ENCODE results near the gene IDUA.

The IDUA gene

DNA sequence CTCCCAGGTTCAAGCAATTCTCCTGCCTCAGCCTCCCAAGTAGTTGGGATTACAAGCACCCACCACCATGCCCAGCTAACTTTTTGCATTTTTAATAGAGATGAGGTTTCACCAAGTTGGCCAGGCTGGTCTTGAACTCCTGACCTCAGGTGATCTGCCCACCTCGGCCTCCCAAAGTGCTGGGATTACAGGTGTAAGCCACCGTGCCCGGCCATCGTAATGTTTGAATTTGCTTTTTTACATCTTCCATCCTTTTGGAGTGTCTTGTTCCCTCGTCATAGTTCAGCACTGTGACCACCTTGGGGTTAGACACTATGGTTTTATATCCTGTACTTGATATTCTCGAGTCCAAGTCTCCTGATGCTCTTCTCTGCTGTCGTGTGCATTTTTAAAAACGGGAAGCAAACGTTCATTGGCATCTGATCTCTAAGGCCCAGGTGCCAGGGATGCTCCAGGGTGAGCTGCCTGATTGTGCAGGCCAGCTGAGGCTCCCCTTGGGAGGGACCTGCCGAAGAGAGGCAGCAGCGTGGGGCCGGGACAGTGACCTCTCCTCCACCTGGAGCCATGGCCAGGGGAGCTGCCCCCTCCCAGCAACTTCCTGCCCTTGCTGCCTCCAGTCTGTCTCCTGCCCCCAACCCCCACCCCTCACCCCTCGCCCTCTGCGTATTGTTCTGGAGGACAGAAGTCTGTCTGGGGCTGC is 30.2 kb upstream of the IDUA start:
- DNase-seq: no peak

DNA sequence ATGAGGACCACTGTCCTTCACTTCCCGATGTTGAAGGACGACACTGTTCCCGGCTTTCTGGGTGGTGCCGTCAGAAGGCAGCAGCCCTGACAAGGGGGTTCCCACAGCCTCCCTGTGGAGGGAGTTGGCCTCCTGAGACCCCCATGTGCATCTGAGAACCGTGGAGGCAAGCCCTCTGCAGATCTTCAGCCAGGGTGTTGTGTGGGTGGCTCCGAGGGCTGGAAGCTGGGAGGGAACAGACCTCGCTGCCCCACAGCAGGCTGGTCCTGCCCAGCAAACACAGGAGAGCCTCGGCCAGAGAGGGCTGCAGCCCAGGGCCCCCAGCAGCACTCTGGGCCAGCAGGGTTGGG is 29.6 kb upstream of the IDUA start:
- DNase-seq: no peak

DNA sequence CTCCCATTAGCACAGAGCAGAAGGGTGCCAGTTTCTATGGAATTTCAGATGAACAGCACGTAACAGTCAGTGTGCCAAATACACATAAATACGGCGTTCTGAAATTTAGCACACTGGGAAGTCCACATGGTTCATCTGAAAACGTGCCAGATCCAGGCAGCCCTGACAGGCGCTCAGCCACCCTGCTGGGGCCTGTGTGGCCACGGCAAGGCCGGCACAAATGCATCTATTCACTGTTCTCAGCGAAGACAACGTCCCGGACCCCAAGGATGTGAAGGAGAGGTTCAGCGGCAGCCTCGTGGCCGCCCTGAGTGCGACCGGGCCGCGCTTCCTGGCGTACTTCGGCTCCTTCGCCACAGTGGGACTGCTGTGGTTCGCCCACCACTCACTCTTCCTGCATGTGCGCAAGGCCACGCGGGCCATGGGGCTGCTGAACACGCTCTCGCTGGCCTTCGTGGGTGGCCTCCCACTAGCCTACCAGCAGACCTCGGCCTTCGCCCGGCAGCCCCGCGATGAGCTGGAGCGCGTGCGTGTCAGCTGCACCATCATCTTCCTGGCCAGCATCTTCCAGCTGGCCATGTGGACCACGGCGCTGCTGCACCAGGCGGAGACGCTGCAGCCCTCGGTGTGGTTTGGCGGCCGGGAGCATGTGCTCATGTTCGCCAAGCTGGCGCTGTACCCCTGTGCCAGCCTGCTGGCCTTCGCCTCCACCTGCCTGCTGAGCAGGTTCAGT is 29.1 kb upstream of the IDUA start:
- no peak for DNase-seq

DNA sequence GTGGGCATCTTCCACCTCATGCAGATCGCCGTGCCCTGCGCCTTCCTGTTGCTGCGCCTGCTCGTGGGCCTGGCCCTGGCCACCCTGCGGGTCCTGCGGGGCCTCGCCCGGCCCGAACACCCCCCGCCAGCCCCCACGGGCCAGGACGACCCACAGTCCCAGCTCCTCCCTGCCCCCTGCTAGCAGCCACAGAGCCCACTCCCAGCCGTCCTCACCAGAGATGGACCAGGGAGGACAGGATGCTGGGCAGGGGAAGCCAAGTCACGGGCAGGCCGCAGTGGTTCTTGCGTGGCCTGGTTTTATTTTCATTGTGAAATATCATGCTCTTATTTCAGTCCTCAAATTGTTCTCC is 28.6 kb upstream of the IDUA start:
- no peak for DNase-seq

DNA sequence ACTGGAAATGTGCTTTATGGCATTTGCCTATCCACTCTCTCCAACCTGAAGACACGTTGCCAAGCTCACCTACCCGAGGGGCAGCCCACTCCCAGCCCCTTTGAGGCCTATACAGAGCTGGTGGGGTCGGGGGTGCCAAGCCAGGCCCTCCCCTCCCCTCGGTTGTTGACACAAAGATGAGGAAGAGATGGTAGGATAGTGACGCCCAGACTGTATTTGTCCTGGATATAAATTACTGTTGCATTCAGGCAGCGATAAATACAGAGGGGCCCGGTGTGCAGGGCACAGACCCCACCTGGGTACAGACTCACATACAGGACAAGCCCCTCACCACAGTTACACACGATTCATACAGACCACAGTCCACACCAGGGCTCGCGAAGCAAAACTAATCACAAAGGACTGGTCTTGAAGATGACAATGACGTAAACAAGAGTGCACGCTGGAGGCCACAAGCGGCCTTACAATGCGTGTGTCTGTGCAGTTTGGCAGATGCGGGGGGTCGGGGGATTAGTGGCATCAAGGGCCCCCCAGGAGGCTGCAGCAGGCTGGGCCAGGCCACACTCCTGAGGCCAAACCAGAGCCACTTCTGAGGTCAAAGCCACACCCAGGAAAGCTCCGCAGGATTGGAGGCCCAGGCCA is 28.0 kb upstream of the IDUA start:
- no peak for DNase-seq

DNA sequence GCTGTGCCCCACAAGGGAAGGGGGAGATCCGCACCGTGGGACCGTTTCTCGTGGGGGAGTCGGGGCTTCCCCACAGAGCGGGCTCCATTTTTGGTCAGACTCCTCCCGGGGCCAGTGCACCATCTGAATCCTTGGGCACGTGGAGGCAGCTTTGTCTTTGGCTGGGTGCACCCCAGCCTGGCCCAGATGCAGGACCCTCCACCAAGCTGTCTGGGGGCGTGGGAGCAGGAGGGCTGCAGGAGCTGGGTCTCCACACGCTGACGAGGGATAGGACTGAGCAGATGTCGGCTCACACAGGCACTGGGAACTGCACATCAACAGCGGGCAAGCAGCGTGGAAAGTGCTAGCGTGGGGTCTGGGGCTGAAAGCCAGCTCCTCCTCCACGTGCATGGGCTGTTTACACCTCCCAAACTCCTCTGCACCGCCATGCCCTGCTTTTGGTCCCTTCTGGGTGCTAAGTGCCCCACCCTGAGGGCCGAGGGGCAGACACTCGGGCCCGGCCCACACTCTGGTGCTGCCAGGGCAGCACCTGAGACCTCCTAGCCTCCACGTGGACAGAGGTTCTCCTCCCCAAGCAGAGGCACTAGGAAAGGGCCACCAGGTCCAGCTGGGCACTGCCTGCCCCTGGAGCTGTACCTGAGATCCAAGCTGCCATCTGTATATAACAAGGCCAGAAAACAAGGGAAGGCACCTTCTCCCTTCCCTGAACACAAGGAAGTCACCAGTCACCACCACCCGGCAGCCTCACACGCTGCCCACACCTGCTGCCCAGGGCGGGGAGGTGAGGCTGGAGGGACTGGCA is 27.3 kb upstream of the IDUA start:
- DNase-seq: no peak

DNA sequence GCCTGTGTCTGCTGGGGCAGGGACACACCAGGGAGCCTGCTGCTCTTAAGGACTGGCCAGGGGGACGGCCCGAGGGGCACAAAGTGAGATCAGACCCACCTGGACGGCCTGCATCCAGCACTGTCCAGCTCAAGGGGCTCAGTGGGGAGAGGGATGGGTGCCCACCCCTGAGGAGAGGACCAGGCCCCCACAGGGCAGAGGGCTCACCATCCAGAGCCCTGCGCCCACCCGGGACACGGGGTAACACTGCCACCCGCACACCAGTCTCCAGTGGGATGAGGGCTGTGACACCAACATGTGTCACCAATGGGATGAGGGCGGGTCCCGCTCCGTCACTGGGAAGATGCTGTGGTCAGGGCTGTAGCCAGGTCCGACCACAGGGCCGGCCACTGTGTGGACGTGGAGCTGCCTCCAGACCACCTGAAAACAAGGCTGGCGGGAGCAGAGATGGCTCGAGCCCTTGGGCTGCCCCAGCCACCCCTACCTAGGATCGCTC is 26.7 kb upstream of the IDUA start:
- DNase-seq: no peak

DNA sequence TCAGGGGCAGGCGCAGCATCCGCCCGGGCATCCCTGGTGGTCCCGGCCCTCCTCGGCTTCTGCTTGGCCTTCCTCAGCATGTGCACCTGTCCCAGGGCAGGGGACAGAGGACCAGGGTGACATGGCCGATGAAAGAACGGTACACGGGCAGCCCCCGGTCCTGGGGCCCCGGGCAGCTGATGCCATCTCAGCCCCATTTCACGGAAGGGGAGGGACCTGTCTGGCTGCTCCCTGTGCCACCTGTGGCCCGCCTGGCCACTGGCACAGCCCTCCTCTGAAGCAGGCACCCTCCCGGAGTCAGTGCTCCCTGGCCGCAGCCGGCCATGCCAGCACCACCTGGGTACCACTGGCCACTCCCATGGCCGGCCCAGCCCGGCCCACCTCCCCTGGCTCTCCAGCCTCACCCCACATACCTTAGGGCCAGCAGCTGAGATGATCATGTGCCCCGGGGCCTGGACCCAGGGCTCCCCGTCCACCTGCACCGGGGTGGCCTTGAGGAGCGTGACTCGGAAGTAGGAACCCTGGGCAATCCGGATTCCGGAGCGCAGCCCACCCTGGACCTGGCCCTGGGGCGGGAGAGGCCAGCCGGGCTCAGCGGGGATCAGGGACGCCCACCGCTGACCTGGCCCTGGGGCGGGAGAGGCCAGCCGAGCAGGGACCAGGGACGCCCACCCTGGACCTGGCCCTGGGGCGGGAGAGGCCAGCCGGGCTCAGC is 26.1 kb upstream of the IDUA start:
- DNase-seq: no peak

DNA sequence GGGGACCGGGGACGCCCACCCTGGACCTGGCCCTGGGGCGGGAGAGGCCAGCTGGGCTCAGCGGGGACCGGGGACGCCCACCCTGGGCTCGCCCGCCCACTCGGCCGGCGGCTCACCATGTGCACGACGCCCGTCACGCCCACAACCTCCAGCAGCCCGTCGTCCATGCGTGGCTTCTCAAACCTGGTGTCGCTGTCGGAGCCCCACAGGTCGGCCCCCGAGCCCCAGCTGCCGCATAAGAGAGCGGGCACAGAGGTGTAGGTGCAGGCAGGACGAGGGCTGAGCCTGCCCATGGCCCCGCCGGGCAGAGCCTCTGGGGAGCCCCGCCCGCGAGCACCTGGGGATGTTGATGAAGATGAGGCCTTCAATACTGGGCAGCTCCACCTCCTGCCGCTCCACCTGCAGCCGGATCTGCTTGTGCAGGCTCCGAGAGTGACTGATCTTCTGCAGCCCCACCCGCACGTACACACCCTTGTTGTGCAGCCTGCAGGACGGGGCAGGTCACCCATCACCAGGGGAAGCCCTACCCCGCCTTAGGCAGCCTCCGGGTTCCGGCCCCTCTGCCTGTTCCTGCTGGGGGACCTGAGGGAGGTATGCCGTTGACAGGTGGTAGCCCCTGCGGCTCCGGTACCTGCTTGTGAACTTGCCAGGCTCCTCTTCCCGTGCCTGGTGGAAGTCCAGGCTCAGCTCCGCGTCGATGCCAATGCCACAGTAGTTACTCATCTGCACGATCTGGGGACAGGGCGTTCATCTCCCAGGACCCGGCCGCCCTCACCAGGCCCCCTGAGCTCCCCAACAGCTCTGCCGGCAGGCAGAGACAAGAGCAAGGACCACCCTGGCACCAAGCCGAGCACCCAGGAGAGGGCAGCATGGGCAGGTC is 25.3 kb upstream of the IDUA start:
- DNase-seq: no peak

DNA sequence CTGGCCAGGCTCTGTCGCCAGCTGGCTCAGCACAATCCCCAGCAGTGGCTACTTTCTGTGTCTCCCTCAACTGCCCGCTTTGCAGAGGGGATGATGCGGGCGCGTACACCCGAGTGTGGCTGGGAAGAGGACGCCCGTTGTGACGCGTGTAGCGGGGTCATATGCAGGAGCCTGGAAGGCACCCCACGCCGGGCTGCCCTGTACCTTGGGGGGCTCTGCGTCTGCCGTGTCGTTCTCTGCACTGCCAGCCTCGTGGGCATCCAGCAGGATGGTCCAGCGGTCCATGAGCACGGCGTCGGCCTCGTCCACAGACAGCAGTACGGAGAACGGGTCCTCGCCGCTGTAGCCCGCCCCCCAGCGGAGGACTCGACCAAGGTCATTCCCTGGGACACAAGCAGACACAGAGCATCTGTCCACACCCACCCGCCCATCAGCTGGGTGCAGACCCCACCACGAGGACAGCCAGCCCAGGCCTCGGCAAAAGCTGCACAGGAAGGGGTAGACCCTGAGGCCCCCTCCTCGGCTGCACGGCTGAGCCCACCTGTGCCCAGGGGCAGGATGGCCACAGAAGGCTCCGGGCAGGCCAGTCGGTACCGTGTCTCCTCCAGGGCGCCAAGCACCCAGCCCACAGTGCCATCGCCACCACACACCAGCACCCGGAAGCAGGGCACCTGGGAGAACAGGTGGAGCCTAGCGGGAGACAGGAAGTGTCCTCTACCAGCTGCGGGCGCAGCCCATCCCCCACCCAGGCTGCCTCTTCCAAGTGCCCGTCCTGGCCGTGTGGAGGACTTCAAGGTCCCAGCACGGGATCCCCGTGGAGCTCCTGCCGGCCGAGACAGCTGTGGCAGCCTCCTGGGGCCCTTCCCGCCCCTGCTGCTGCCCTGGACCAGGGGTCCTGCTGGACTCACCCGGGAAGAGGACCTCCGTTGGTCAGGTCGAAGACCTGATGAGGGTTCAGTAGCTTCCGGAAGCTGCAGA is 24.3 kb upstream of the IDUA start:
- peak; percentile 3 for DNase-seq

DNA sequence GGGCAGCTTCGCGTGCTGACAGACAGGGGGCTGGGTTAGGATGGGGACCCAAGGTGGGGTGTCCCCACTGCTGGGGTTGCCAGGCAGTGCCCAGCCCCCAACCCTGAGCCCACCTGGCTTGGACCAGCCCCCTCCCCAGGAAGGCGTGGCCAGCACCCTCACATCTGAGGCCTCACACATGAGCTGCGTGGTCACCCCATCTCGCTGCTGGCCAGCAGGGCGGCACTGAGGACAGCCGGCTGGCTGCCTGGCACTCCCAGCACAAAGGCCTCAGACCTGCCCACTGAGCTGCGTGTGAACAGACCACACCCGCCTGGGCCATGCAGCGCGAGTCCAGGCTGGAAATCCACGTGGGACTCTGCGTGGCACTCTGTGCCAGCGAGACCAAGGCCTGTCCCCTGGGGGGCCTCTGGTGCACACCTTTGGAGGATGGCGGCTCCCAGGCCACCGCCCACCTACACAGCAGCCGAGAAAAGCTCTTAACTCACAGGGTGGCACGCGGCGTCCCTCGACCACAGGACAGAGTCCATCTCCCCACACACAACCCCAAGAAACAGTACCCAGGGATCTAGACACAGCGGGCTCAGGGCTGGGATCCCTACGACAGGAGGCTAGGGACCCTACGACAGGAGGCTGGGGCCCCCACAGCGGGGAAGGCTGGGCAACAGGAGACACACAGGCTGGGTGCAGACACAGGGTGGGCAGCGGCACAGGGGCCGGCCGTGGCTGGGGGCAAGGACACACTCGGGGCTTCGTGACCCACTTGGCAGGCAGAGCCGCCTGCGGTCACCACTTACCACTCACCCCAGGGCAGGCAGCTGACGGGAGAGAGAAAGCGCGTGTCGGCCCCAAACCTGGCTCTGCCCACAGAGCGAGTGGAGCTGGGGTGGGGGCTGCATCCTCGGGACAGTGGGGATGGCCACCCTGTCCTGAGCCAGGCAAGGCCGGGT is 23.3 kb upstream of the IDUA start:
- DNase-seq: no peak

DNA sequence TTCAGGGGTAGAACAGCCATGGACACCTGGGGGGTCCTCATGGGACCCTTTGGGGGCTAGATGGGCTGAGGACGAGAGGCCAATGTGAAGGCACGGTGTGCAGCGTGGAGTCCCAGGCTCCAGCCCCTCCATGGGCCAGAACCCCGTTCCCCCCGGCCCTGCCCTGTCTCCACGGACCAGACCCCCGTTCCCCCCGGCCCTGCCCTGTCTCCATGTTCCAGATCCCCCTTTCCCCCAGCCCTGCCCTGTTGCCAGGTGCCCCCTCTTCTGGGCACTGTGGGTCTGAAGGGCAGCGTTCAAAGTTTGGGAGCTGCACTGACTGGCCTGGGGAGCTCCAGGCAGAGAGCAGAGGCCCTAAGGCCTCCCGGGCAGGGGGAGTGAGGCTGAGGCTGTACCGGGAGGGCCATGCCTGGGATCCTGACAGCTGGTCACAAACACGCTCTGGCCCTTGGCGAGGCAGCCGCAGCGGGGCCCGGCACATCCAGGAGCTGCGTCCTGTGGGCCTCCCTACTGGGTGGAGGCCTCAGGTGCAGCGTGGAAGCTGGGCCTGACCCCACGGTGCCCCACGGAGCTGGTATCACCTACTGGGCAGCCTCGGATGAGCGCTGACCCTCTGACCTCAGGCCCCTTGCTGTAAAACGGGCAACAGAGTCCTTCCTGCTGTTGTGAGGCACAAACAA is 22.4 kb upstream of the IDUA start:
- no peak for DNase-seq

DNA sequence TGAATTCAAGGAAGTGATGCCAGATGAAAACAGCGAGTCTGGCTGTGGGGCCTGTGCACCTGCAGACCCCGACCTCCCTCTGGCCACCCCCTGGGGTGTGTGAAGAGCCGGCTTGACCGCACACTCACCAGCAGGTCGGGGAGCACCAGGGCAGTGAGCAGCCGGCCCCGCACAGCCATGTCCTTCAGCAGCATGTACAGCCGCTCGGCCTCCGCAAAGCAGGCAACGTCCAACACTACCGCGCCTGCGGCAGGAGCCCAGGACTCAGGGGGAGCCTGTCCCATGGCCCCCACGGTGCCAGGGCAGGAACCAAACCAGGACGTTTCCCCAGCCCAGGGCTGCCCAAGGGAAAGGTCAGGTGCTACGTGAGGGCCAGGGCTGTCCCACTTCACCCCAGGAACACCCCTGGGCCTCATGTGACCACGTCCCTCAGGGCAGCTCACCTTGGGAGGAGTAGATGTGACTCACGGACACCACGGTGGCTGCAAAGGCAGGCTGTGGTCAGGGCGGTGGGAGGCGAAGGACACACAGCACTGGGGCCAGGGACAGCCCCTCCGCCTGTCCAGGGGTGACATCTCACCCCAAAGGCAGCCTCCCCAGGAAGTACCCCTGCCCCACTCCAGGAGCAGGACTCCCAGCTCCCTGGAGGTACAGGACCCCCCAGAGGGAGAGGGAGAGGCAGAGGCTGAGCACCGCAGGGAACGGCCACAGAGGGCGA is 21.6 kb upstream of the IDUA start:
- no peak for DNase-seq

DNA sequence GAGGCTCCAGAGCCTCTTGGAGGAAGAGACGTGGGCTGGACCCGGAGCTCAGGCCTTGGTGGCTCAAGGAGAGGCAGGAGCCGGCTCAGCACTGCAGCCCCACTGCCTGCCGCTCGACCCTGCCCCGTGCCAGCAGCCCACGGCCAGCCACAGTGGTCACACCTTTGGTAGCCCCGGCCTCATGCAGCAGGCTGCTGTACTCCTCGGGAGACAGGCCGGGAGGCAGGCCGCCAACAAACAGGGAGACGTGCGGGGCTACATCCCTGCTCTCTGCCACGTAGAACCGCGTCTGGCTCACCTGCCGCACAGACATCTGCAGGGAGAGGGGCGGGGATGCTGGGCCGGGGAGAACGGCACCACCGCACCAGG is 21.1 kb upstream of the IDUA start:
- DNase-seq: no peak

DNA sequence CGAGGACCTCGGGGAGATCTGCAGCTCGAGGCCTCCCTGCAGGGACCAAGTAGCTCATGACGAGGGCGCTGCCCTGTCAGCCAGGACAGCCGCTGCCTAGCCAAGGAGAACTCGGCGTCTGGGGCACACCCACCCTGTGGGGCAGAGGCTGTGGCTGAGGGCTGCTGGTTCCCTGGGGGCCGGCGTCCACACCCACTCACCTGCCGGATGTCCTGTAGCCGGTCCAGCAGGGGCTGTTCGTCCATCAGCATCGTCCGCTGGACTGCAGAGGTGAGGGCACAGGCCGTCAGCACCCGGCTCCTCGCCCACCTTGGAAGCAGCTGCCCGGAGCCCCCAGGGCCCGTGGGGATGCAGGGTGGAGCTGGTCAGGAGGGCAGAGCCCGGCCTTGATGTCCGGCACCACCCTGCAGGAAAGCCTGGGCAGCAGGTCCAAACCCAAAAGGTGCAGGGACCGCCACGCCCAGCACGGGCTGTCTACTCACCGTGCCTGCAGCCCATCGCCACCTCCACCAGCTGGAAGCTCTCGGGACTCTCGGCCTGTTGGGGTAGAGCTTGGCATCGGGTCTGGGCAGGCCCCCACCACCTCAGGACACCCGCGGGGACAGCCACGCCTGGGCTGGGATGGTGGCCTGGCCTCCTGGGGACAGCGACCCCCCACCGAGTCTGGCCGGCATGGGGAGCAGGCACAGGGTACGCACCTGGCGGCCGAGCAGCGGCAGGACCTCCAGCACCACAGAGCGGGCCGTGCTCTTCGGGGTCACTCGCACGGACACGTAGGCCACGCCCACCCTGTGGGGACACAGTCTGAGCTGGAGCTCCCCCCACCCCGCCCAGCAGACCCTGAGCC is 20.4 kb upstream of the IDUA start:
- DNase-seq: no peak

DNA sequence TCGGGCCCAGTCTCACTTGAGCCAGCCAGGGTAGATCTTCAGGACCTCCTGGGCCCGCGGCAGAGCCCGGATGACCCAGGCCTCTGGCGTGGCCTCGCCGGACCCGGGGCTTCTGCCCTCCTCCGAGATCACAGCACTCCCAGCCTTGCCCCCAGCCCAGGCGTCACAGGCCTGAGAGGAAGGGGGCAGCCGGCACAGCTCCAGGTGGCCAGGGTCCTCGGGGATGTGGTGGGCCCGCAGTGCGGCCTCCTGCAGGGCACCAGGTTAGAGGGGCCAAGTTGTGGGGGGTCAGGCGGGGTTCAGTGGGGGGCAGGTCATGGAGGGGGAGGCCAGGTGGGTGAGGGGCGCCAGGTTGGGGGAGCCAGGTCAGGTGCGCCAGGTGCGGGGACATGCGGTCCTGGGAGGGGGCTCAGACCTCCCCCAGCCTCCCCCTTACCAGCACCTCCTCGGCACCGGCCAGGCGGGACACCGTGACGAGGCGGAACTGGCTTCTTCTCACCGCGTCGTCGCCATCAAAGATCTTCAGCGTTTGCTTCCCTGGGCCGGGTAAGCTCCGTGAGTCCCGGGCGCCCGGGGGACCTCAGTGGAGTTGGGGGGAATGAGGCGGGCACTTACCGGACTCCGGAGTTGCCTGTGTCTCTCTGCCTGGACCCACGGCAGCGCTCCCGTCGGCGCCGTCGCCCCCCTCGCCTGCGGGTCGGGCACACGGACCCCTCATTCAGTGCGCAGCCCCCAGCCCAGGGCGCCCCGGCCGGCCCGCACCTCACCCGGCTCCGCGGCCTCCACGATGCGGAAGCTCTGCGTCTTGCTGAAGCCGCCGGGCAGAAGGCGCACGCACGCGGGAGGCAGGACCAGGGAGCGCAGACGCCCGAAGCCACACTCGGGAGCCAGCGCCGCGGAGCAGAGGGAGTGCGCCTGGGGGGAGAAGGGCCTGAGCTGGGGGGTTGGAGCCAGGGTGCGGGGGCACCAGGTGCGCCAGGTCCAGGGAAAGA is 19.4 kb upstream of the IDUA start:
- DNase-seq: no peak

Data from NCI-H2171 (cell line).